Measurements from ENCODE around the gene PTK6. TPM values are rescaled to one million over a fixed set of nuclear protein-coding genes. Genes with fewer than 3 reads are reported as not detected.
"Not testable (repeated sequence)": the region's sequence is repeated elsewhere in the genome, so short reads cannot be mapped to it uniquely, and the experiment has no call there.

Gene PTK6
- total RNA-seq, 2 experiments from 2014 or later: 0.35 to 0.38 TPM

DNA sequence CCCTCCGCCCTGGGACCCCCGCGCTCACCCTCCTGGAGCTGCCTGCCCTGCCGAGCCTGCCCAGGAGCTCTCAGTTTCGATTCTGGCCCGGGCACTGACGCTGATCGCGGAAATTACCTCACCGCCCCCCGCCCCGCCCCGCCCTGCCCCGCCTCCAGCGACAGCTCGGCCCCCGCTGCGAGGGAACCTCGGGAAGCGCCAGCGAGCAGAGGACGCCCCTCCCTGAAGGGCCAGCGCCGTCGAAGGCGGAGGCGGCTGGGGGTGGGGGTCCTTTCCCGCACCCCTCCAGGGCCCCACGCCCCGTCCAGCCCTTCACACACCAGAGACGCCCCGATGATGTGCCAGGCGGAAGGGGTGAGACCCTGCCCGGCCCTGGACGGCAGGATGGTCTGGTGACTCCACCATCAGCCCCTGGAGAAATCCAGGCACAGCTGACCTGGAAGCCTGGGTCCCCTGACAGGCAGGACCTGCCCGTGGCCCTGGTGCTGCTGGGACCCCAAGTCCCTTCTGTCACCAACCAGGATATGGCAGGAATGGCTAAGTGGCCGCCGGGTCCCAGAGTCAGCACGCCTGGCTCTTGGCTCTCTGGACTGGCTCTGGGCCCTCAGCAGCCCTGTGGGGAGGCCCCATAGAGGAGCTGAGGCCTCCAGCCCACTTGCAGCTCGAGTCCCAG lies 37.1 kb upstream of the PTK6 start, which contains the start of gene HELZ2:
HELZ2 (minus strand) TSS at position 84 of the 673 bp plus-strand sequence. CDS start 1,854 bp downstream, outside the sequence.
- H3K27ac Mint-ChIP-seq: no peak within 1 kb of the TSS
- CTCF ChIA-PET: interaction anchor here (0.6 to 0.9 kb wide), 2 partner anchors 12 to 95 kb away, joined by 3 read pairs; no protein-coding TSS in a partner anchor
- intact Hi-C loops (cut with micrococcal nuclease): no loop called here
- H3K4me1 Mint-ChIP-seq (ENCODE audit: low read depth): peaks cover 3% of the 10 kb centered on the region
- H3K4me3 Mint-ChIP-seq: peak within 1 kb of the TSS; percentile 73
- no peaks in the 10 kb centered on the region for H3K36me3 Mint-ChIP-seq (ENCODE audit: low read depth)
- H3K9me3 Mint-ChIP-seq: no peaks in the 10 kb centered on the region
- peak; percentile 73 for DNase-seq
- no peaks in the 10 kb centered on the region for H3K27me3 Mint-ChIP-seq (ENCODE audit: low read depth)

DNA sequence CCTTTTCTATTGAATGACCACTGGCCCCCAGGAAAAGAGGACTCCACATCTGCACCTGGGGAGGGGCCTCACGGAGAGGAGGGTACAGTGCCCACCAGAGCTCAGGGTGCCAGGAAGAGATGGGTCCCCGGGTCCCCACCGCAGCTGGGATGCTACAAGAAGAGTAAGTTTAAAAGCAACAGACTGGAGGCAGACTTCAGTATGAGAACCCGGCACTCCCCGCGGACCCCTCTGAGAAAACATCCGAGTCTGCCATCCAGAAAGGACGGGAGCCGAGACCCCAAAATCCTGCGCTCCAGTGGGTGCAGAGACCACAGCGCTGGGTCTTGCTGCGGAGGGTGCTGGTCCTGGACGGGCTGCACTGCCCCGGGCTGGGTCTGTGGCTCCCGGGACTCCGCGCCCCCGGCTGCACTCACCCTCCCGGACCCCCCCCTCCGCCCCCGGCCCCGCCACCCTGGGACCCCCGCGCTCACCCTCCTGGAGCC lies 36.5 kb upstream of the PTK6 start:
- H3K27me3 Mint-ChIP-seq (ENCODE audit: low read depth): no peaks in the 10 kb centered on the region
- no peak overlapping the region for H3K27ac Mint-ChIP-seq
- H3K4me1 Mint-ChIP-seq (ENCODE audit: low read depth): peaks cover 9% of the 10 kb centered on the region
- intact Hi-C loops (cut with micrococcal nuclease): no loop called here
- H3K4me3 Mint-ChIP-seq: peak overlapping the region; percentile 73
- DNase-seq: no peak
- CTCF ChIA-PET: interaction anchor here (0.6 to 0.9 kb wide), 3 partner anchors 12 to 293 kb away, joined by 3 to 4 read pairs (median 3); no protein-coding TSS in a partner anchor
- no peaks in the 10 kb centered on the region for H3K36me3 Mint-ChIP-seq (ENCODE audit: low read depth)
- no peaks in the 10 kb centered on the region for H3K9me3 Mint-ChIP-seq

DNA sequence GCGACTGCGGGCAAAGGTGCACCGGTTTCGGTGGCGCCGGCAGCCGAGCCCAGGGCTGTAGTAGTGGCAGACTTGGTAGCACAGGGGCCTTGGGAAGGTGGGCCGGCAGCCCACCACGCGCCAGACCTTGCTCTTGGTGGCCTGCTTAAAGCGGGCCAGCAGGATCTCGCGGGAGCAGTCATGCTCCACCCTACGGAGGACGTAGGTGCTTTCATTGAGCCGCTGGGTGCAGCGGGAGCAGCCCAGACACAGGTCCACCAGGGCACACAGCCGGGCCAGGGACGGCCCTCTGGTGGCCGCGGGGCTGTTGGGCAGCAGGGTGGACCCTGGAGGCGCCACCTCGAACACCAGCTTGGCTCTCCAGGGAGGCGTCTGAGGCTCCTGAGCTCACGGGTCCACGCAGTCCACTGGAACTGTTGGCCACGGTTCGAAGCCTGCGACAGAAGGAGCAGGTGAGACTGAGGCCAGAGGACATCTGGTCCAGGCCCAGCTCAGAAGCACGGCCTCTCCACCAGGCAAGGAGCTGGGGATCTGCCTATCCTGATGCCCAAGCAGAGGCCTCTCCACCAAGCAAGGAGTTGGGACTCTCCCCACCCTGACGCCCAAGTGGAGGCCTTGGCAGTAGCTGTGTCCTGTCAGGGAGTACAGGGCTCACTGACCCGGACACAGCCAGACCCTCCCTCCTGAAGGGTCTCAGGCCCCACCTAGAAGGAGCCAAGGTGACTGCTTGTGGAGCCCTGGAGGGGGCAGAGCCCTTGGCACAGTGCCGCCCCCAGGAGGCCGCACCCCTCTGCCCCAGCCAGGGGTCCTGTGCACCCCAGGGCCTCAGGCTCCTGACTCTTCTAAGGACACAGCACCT lies 35.8 kb upstream of the PTK6 start:
- DNase-seq: no peak
- intact Hi-C loops (cut with micrococcal nuclease): no loop called here
- H3K4me1 Mint-ChIP-seq (ENCODE audit: low read depth): peaks cover 15% of the 10 kb centered on the region
- no peaks in the 10 kb centered on the region for H3K27me3 Mint-ChIP-seq (ENCODE audit: low read depth)
- H3K36me3 Mint-ChIP-seq (ENCODE audit: low read depth): no peaks in the 10 kb centered on the region
- peak overlapping the region; percentile 73 for H3K4me3 Mint-ChIP-seq
- no peak overlapping the region for H3K27ac Mint-ChIP-seq
- CTCF ChIA-PET: interaction anchor here (0.6 to 0.9 kb wide), 3 partner anchors 11 to 293 kb away, joined by 3 to 4 read pairs (median 3); no protein-coding TSS in a partner anchor
- H3K9me3 Mint-ChIP-seq: no peaks in the 10 kb centered on the region

DNA sequence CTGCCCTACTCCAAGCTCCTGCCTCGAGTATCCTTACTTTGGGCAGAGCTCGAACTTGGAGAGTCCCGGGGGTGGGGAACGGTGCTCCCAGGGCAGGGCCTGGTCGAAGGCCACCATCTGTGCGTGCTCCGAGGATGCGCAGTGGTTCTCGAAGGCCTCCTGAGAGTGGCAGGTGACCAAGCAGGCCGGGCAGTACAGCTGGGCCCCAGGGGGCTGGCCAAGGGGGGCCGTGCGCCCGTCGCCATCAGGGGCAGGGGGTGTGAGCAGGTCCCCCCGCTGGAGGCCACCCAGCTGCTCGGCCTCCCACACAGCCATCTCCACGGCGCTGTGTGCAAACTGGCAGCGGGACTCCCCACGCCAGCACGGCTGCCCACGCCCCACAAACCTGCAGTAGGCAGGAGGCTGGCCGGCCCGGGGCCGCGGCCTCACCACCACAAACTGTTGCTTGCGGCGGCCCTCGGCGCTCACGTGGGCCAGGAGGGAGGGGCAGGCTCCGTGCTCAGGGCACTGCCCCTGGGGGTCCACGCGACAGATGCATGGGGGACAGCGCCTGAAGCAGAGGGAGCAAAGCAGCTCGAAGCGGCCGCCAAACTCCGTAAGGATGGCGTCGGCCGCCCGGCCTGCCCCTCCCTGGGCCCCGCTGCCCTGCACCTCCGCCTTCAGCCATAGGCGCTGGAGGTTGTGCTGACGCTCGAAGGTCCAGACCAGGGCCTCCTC lies 35.1 kb upstream of the PTK6 start:
- H3K4me3 Mint-ChIP-seq: no peak overlapping the region
- no peaks in the 10 kb centered on the region for H3K9me3 Mint-ChIP-seq
- H3K36me3 Mint-ChIP-seq (ENCODE audit: low read depth): no peaks in the 10 kb centered on the region
- intact Hi-C loops (cut with micrococcal nuclease): no loop called here
- DNase-seq: no peak
- H3K27me3 Mint-ChIP-seq (ENCODE audit: low read depth): no peaks in the 10 kb centered on the region
- CTCF ChIA-PET: interaction anchor here (0.7 kb wide), 1 partner anchor 43 kb away, joined by 3 read pairs; no protein-coding TSS in a partner anchor
- no peak overlapping the region for H3K27ac Mint-ChIP-seq
- peaks cover 22% of the 10 kb centered on the region for H3K4me1 Mint-ChIP-seq (ENCODE audit: low read depth)

DNA sequence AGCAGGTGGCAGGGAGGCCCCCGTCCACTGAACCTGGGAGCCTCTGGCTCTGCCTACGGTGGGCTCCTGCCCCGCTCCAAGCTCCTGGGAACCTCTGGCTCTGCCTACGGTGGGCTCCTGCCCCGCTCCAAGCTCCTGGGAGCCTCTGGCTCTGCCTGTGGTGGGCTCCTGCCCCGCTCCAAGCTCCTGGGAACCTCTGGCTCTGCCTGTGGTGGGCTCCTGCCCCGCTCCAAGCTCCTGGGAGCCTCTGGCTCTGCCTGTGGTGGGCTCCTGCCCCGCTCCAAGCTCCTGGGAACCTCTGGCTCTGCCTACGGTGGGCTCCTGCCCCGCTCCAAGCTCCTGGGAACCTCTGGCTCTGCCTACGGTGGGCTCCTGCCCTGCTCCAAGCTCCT lies 33.9 kb upstream of the PTK6 start:
- H3K27ac Mint-ChIP-seq; H3K4me3 Mint-ChIP-seq; H3K36me3 Mint-ChIP-seq (ENCODE audit: low read depth); H3K27me3 Mint-ChIP-seq (ENCODE audit: low read depth); DNase-seq; H3K9me3 Mint-ChIP-seq; intact Hi-C loops (cut with micrococcal nuclease): not testable (repeated sequence)
- H3K4me1 Mint-ChIP-seq (ENCODE audit: low read depth): peaks cover 24% of the 10 kb centered on the region
- CTCF ChIA-PET: interaction anchor here (1.3 kb wide), 1 partner anchor 19 kb away, joined by 3 read pairs; no protein-coding TSS in a partner anchor

DNA sequence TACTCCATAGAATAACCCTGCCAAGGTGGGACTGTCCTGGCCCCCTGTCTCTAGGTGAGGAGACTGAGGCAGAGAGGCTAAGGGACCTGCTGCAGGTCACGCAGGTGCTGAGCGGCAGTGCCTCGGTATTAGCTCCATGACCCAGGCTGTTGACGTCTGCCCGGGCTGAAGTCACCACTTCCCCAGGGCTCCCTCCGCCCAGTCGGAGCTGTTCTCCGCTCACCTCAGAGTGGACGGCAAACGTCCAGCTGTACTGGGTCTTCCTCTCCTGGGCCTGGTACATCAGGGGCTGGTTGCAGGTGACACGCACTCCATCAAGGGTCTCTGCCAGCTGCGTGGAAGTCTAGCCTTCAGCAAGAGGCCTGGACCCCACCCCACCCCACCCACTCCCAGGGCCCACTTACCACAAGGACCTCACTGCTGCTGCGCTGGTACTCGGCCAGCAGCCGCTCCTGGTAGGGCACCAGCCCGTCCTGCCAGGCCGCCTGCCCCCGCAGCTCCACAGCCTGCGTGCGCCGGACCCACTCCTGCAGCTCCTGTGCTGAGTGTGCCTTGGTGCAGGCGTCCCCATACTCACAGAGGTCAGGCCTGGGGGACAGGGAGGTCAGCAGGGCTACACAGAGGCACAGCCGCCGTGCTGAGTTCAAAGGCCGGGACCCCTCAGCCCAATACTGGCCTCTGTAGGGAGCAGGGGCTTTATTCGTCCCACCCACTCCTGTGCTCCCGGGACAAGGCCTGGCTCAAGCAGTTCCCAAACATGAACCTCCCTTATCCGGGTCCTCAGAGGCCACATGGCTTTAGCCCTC lies 33.3 kb upstream of the PTK6 start:
- DNase-seq: no peak
- Mint-ChIP-seq H3K27me3 (ENCODE audit: low read depth) (no peaks in the 10 kb centered on the region), H3K27ac (no peak overlapping the region), H3K36me3 (ENCODE audit: low read depth) (no peaks in the 10 kb centered on the region), H3K4me1 (ENCODE audit: low read depth) (peaks cover 24% of the 10 kb centered on the region), H3K9me3 (no peaks in the 10 kb centered on the region), H3K4me3 (no peak overlapping the region)
- CTCF ChIA-PET: interaction anchor here (1.3 kb wide), 1 partner anchor 18 kb away, joined by 3 read pairs; no protein-coding TSS in a partner anchor
- intact Hi-C loops (cut with micrococcal nuclease): no loop called here

DNA sequence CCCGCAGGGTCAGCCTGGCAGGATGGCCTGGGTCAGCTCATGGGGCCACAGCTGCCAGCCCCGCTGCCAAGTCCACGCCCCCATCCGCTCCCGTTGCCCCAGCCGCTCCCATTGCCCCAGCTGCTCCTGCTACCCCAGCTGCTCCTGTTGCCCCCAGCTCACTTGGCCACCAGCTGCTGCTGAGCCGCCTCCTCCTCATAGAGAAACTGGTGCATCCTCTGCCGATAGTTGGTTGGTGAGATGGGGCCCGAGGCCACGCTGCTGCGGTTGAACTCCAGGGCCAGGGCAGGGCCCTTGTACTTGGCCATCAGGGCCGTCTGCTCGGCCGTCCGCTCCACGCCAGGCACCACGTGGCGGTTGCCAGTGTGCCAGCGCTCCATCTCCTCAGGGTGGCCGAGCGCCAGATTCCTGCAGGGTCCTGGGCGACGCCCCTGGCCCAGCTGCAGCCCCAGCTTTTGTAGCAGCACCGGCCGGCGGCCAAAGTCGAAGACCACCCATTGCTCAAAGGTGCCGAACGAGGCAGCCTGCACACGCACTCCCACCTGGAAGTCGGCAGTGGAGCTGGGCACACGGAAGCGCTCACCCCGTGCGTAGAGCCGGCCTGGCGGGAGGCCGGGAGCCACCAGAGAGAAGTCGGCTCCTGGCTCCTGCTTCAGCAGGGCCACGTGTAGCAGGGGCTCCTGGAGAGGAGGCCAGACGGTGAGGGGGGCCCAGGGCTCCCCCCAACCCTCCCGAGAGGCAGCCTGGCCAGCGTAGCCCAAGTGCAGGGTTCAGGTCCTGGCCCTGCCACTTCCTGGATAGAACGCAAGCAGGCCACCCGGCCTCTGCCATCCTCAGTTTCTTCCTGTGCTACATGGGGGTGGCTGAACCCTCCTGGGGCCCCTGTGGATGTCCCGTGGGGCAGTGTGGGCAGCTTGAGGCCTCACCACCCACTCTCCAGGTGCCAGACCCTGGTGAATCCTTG lies 32.1 kb upstream of the PTK6 start:
- no peaks in the 10 kb centered on the region for H3K36me3 Mint-ChIP-seq (ENCODE audit: low read depth)
- no peaks in the 10 kb centered on the region for H3K9me3 Mint-ChIP-seq
- no peak for DNase-seq
- CTCF ChIA-PET: no interaction called here
- H3K4me3 Mint-ChIP-seq: no peak overlapping the region
- H3K4me1 Mint-ChIP-seq (ENCODE audit: low read depth): peaks cover 24% of the 10 kb centered on the region
- intact Hi-C loops (cut with micrococcal nuclease): no loop called here
- no peak overlapping the region for H3K27ac Mint-ChIP-seq
- H3K27me3 Mint-ChIP-seq (ENCODE audit: low read depth): no peaks in the 10 kb centered on the region

DNA sequence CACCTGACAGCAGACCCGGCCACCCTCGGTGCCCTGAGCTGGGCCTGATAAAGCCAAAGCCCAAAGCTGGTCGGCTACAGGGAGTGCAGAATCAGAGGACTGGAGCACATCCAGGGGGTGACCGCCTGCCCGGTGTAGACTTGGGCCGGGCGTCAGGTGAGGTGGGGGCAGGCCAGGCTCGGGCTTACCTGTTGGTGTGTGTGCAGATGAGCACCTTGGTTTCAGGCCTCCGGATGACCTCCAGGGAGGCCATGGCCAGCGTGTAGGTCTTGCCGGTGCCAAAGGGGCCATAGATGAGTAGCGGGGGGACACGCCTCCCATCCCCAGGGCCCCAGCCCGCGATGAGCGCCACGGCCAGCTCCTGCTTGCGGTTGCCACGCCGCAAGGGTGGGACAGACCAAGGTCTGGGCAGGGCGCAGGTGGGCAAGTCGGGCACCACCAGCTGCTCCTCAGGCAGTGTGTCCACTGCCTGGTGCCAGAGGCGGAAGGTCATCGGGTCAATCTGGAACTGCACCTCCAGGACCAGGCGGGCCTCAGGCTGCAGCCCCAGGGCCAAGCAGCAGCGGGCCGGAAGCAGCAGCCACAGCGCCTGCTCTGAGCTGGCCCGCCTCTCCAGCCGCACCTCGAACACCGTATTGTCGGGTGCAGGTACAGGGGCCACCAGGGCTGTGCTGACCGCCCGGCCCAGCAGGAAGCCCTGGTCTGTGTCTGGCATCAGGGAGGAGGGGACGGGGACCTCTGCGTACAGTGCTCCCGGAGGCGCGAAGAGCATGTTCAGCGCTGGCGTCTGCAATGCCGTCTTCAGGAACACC lies 31.2 kb upstream of the PTK6 start:
- CTCF ChIA-PET: no interaction called here
- no peak overlapping the region for H3K27ac Mint-ChIP-seq
- intact Hi-C loops (cut with micrococcal nuclease): no loop called here

DNA sequence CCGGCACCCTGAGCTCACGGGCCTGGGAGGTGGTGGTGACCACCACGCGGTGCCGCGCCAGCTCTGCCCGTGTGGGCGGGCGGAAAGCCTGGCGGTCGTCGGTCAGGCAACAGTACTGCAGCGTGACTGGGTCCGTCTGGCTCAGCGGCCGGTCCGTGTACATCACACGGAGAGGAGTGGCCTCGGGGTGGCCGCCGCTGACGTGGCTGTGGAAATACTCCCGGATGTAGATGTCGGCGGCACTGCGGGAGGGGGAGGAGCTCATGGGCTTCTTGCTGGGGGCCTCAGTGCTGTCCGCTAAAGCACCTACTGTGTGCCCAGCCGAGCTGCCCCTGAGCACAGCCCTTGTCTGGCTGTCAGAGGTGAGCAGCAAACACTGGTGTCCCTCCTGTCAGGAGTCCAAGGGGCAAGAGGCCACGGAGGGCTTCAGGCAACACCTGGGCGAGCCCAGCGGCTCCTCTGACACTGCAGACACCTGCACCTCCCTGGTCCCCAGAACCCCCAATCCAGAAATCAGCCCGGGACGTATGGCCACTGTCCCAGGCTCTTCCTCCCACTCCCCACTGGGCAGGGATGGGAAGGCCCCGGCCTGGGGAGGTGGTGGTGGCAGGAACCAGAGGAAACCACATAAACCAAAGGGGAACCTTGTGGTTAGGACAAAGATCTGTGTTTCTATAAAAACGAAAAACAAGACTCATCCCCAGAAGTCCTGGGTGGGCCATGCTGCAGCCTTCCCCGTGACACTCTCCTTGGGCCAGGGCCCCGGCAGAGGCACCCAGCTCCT lies 30.4 kb upstream of the PTK6 start:
- CTCF ChIA-PET: no interaction called here
- peaks cover 21% of the 10 kb centered on the region for H3K4me1 Mint-ChIP-seq (ENCODE audit: low read depth)
- H3K36me3 Mint-ChIP-seq (ENCODE audit: low read depth): no peaks in the 10 kb centered on the region
- H3K27ac Mint-ChIP-seq: peak overlapping the region; percentile 30
- DNase-seq: peak; percentile 70
- no peaks in the 10 kb centered on the region for H3K27me3 Mint-ChIP-seq (ENCODE audit: low read depth)
- H3K4me3 Mint-ChIP-seq: peak overlapping the region; percentile 27
- H3K9me3 Mint-ChIP-seq: no peaks in the 10 kb centered on the region
- intact Hi-C loops (cut with micrococcal nuclease): no loop called here

More for the DNA sequence above, 31.2 kb upstream of the PTK6 start:
- H3K36me3 Mint-ChIP-seq (ENCODE audit: low read depth): no peaks in the 10 kb centered on the region
- H3K27me3 Mint-ChIP-seq (ENCODE audit: low read depth): no peaks in the 10 kb centered on the region
- H3K4me1 Mint-ChIP-seq (ENCODE audit: low read depth): peaks cover 21% of the 10 kb centered on the region
- H3K9me3 Mint-ChIP-seq: no peaks in the 10 kb centered on the region
- H3K4me3 Mint-ChIP-seq: peak overlapping the region; percentile 27
- DNase-seq: peak; percentile 28

DNA sequence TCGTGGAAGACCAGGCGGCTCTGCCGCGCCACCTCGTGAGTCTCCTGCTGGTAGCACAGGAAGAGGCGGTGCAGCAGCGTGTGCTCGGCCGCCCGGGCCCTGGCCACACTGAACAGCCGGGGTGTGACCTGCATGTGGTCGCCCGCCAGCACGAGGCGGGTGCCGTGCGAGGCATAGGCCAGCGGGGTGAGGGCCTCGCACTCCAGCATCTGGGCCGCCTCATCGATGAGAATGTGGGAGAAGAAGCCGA lies 29.9 kb upstream of the PTK6 start:
- H3K4me3 Mint-ChIP-seq: no peak overlapping the region
- DNase-seq: no peak
- H3K4me1 Mint-ChIP-seq (ENCODE audit: low read depth): peaks cover 21% of the 10 kb centered on the region
- no peak overlapping the region for H3K27ac Mint-ChIP-seq
- H3K36me3 Mint-ChIP-seq (ENCODE audit: low read depth): no peaks in the 10 kb centered on the region
- no peaks in the 10 kb centered on the region for H3K27me3 Mint-ChIP-seq (ENCODE audit: low read depth)
- CTCF ChIA-PET: no interaction called here
- no peaks in the 10 kb centered on the region for H3K9me3 Mint-ChIP-seq
- intact Hi-C loops (cut with micrococcal nuclease): no loop called here

Measured in activated naive CD4-positive, alpha-beta T cell treated with anti-CD3 and anti-CD28 coated beads for 36 hours (primary cell).